NCI-H524 (cell line): ENCODE results near the gene ITGA5.
A peak's percentile ranks its signal among the peaks of the same experiment; 100 is the strongest.

Experiments used
- DNase-seq, 2 experiments: peaks; one replicate each; lab custom pipeline; 2025; lab: John Stamatoyannopoulos, UW

ITGA5 gene

DNA sequence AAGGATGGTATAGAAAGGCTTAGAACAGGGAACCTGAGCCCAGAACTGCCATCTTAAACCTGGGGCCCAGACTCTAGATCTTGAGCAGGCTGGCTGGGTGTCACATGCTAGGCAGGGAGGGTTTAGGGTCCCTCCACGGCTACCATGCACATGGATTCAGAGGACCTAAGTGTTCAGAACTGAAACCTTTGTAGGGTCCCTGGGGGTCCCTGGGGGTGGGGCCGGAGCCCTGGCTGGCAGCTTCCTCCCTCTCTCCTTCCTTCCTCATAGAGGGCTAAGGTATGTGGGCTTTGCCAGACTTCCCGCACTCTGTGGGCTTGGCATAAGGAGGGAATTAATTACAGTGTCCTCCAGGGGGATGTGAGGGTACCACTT, 29.9 kb downstream of the ITGA5 start:
- DNase-seq = no peak

DNA sequence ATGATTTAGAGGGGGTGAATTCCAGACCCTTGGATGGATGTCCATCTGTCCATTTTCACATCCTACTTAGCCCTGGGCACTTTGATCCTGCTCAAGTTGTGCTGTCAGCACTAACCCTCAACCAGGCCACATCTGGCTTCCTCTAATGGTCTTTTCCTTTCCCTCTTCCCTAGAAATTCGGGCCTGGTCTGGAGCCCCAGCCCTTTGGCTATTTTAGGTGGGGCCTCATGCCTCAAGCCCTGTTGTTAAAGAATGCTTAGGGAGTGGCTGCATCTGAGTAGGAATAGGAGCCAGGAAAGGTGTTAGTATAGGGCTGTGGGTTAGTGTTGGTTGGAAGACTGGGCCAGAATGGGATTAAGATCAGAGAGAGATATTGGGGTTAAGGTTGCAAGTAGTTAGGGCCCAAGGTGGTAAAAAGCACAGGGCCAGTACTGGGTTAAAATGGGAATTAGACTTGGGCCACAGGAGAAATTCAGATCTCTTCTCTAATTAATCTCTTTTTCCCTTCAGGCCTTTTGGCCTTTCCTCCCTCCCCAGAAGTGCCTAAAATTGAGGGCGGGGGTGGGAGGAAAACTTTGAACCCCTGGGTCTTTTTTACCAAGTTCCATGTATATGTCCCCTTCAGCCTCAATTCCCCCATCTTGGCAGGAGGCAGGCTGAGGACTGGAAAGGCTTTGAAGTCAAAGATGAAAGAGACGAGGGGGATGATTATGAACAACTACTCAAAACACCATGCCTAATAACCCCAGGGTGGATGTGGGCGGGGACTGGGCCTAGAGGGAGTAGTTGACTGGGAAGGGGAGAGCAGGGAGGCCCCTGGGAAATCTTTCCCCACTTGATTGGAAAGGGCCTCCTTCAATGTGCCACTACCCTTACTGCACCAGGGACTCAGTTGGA, 30.6 kb downstream of the ITGA5 start:
- no peak for DNase-seq

- no peak for DNase-seq
These were observed 32.0 kb downstream of the ITGA5 start for GRCh38 chr12:54387114-54387467.

GRCh38 chr12:54386403-54387113, 32.5 kb downstream of the ITGA5 start:
- DNase-seq = no peak

DNA sequence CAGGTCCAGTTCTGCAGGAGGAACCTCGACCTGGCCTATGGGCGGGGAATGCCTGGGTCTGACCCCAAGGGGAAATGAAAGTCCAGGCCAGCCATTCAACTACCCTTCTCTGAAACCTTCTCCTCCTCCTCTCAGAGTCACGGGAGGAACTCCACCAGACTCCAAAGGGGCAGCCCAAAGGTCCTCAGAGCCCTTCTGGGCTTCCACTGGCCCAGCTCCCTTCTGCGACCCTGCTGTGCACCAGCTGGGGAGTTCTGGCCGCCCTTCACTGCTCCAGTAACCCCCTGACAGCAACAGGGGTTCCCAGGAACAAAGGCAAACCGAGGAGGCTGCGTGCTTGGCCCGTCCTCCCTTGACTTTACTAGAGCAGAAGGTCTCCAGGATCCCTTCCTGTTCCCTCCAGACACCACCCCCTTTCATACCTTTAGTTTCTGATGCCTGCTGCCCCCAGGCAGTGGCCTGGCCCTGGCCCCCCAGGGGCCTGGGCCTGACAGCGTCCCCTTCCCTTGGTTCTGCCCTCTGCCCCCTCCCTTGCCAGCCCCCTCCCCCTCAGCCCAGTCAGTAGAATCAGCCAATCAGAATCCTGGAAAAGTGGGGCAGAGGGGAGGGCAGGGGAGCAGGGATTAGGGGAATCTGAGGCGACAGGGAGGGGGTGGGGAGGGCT, 33.7 kb downstream of the ITGA5 start:
- DNase-seq = peak; percentile 45 to 68

DNA sequence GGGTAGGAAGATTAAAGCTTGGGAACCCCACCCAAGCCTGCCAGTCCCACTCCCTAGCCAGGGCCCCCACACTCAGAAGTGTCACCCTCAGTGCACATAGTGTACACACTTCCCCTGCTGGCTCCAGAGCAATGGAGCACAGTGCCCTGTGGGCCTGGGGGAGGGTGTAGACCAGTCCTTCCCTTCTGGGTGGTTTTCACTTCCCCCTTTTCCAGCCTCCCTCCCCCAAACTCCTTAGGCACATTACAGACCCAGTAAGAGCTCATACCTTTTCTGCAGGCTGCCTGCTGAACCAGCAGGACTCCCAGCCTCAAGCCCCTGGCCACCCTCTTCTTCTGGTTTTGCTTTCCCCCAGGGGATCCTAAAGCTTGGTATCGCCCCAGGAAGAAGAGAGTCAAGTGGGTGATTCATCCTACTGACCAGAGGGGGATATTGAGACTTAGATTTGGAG, 34.5 kb downstream of the ITGA5 start, which contains the start of gene ZNF385A:
TSS of gene ZNF385A (minus strand) at position 143 of the 451 bp plus-strand sequence. CDS start 219 bp downstream, outside the sequence.
- DNase-seq = peak in 1 of 2 experiments; percentile 20

- no peak for DNase-seq
These were observed 35.9 kb downstream of the ITGA5 start for GRCh38 chr12:54383041-54383609.

GRCh38 chr12:54381136-54381535, 37.9 kb downstream of the ITGA5 start:
- no peak for DNase-seq

DNA sequence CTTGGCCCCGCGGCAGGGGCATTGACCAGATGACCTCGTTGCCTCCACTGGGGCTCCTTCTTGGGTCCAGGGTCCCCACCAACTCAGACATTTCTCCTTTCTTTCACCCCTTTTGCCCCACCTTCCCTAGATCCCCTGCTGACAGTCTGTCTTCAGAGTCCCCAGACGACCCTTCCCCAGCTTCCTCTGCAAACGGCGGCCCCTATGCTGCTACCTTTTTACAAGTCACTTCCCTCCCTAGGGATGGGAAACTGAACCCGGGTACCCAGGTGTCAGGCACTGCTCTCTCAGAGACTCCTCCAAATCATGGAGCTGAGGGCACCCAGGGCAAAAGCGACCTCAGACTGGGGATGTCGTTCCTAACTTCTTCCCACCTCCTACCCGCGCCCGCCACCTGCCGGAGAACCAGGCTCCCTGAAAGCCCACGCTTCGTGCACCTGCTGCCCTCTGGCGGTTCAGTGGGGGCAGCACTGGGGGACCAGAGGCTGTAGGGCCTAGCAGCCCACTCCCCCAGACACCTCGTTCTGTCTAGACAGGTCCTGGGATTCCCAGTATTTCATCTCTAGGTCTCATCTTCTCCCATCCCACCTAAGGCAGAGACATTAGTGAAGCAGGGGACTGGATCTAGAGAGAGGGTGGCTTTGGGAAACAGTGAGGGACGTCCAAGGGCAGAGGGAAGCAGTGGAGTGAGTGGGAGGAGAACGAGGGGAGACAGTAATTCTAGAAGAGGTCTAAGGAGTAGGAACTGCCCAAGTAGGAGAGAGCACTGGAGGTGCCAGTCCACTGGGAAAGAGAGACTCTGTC, 39.5 kb downstream of the ITGA5 start:
- peak; percentile 64 to 78 for DNase-seq

DNA sequence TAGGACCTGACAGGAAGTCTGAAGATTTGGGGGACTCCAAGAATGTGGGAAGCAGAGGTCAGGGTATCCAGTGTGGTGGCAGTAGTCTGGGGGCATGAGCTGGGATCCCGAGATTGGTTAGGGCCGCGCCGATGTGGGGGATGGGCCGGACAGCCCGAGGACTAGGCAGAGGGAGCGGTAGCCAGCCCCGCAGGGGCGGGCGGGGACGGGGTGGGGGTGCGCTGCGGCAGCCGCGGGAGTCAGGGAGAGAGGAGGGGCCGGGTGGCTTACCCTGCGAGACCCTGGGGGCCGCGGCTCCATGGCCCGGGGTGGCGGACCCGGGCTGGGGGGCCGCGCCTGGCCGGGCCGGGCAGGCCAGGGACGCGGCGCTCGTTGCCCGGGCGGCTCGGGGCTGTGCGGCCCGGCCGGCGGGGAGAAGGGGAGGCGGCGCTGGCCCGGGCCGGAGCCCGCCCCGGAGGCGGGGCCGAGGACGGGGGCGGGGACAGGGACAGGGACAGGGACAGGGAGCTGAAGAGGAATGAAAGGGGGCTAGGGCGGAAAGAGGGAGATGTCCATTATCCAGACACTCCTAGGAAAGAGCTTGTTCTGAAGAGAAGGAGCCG, 40.2 kb downstream of the ITGA5 start:
- DNase-seq = no peak

DNA sequence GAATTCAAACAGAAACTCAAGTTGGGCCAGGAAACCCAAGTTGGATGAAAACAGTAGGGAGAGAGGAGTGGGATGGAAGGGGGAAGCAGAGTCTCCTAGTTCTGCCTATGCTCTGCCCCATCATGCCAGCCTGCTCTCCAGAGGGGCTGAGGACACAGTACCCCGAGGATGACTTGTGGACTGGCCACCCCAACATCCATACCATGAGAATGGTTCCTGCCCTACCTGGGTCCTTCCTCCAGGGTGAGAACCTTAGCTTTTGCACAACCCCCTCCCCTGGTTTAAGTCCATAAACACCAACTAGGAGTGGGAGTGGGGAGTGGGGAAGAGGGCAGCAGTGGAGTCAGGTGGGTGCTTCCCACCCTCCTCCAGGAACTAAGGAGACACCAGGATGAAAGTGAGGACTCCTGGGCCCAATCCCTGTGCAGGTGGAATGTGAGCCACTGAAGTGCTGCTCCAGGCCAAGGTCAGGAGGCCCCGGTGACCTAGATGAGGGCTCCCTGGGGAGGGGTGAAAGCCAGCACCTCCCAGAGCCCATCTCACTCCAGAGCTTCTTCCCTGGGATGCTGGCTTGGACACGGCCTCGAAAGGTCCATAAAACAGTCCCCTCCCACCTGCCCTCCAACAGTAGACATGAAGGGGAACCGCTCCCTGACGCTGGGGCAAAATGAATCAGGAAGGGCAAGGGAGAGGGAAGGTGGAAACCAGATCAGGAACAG, 41.1 kb downstream of the ITGA5 start:
- DNase-seq = no peak

- DNase-seq = no peak
These were observed 42.1 kb downstream of the ITGA5 start for GRCh38 chr12:54377007-54377406.

DNA sequence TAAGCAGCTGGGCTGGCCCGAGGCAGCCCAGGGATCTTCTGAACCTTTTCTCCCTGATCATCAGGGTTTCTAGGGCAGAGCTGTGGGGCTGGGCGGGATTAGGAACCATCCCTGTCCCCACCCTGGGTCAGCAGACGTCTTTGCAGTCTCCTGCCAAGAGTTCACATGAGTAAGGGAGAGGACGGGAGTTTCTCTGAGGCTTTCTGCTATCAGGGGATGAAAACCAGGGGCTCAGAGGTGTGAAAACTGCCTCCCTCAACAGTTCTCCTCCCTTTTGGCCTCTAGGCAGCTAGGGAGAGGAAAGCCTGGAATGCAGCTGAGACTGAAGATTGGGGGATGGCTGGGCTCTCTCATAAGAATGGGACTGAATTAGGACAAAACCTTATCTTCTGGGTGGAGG, 42.5 kb downstream of the ITGA5 start:
- no peak for DNase-seq

- no peak for DNase-seq
These were observed 43.8 kb downstream of the ITGA5 start for GRCh38 chr12:54375259-54375579.

DNA sequence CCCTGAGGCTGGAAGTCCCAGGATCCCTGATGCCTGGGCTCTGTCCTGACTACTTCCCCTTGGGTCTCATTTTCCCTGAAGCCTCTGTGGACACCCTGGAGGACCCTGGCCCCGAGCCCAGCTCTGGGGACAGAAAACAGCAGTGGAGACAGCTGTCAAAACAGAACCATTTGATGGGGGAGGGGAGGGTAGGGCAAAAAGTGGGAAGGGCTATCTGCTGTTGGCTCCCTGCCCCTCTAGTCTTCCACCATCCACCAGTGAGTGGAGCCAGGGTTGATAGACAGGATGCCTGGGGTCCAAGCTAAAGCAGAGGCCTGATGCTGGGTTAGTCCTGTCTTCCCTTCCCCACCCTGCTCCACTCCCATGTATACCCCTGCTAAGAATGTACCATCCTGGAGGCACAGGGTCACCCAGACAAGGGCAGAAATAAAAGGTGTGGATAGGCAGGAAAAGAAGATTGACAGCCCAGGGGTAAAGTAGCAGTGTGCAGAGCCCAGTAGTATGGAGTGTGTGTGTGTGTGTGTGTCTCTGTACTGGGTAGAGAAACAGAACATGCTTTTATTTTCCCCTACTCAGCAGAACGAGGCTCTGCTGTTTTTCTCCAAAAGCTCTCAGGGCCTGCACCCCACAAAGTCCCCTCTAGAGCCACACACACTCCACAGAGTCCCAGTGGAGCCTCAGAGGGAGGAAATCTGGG, 44.4 kb downstream of the ITGA5 start:
- peak in 1 of 2 experiments; percentile 41 for DNase-seq

GRCh38 chr12:54373649-54374561, 45.2 kb downstream of the ITGA5 start:
- no peak for DNase-seq

DNA sequence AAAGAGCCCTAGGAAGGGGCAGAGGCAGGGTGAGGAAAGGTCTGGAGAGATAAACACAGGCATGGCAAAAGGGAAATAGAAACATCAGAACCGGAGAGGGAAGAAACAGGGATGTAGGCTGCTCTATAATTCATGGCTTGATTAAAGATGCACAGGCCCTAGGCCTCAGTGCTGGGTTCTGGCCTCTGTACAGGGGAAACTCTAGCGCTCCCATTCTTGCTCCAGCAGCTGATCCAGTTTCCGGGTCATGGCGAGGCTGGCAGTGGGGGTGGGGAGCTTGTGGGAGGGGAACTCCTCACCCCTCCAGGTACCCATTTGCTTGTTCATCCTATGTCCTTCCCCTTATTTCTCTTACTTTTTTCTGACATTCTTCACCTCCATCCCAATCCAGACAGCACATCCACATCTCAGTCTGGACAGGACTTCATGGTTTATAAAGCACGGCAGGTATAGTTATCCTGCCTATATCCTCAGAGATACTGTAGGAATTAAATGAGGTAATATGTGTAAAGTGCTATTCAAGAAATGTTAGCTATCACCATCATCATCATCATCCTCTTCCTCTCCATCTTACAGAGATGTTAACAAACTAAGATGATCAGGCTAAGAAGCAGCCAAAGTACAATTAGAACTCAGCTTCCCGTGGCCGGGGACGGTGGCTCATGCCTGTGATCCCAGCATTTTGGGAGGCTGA, 46.8 kb downstream of the ITGA5 start:
- no peak for DNase-seq
